CD4-positive, alpha-beta T cell (primary cell): ENCODE data around the gene CPED1. TPM values are rescaled to one million over a fixed set of nuclear protein-coding genes. Genes with fewer than 3 reads are reported as not detected.
"Not testable (repeated sequence)": the region's sequence is repeated elsewhere in the genome, so short reads cannot be mapped to it uniquely, and the experiment has no call there.

Source experiments
- ATAC-seq: fragments of 200-7000 bp; cut with Tn5 transposase; one replicate; pipeline ENCODE4 v1.10.0; 2022; ENCODE audit warnings: mild to moderate bottlenecking; ENCODE audit not compliant: poor library complexity
- CTCF ChIA-PET: fragments of 350-600 bp; sonication (Branson Sonifier 250); formaldehyde crosslinking; loops from one replicate; lab custom pipeline; 2021; ENCODE audit warnings: antibody characterized with exemption, inconsistent platforms; lab: Charles Lee
- POLR2A ChIA-PET: fragments of 350-600 bp; sonication (Branson Sonifier 250); formaldehyde crosslinking; loops from one replicate; lab custom pipeline; 2021; ENCODE audit warnings: antibody characterized with exemption, inconsistent platforms; lab: Charles Lee
- DNase-seq, 14 experiments: peaks; one replicate each; pipeline ENCODE4 v3.0.0-alpha.2; 2013 to 2020; ENCODE audit warnings: mixed read lengths in 2 of 14
- H3K27ac ChIP-seq, 2 donors: one replicate each; pipeline versions ENCODE4 v1.5.1 to v1.7.0; 2013; ENCODE audit warnings: low read length in 2 of 2, low read depth in 1 of 2, mild to moderate bottlenecking in 1 of 2
- H3K27me3 ChIP-seq, 2 experiments: 1 replicate in 1 of 2; 2 replicates in 1 of 2; pipeline versions ENCODE4 v1.6.1 to v1.7.0; 2013; ENCODE audit warnings: low read length in 2 of 2, control low read depth in 1 of 2, mild to moderate bottlenecking in 1 of 2, moderate library complexity in 1 of 2; ENCODE audit not compliant: insufficient read depth in 2 of 2, control insufficient read depth in 1 of 2
- H3K36me3 ChIP-seq: one replicate; pipeline ENCODE4 v1.6.1; 2013; ENCODE audit warnings: low read length, control low read depth; ENCODE audit not compliant: insufficient read depth
- H3K4me1 ChIP-seq: one replicate; pipeline ENCODE4 v1.6.1; 2013; ENCODE audit warnings: low read length, control low read depth; ENCODE audit not compliant: insufficient read depth
- H3K4me3 ChIP-seq: one replicate; pipeline ENCODE4 v1.5.1; 2013; ENCODE audit warnings: mild to moderate bottlenecking, low read length, moderate library complexity
- H3K9me3 ChIP-seq, 2 experiments: 1 replicate in 1 of 2; 2 replicates in 1 of 2; pipeline versions ENCODE4 v1.6.1 to v1.7.0; 2013; ENCODE audit warnings: low read length in 2 of 2, mild to moderate bottlenecking in 2 of 2, control low read depth in 1 of 2, moderate library complexity in 1 of 2; ENCODE audit not compliant: control insufficient read depth in 1 of 2, insufficient read depth in 1 of 2
- H3K27ac Mint-ChIP-seq: one replicate; pipeline ENCODE4 v1.8.0; 2020; ENCODE audit warnings: mixed read lengths
- H3K27me3 Mint-ChIP-seq: one replicate; pipeline ENCODE4 v1.8.0; 2021; ENCODE audit warnings: mixed read lengths
- H3K36me3 Mint-ChIP-seq: one replicate; pipeline ENCODE4 v1.8.0; 2021; ENCODE audit warnings: low read depth, mixed read lengths
- H3K4me1 Mint-ChIP-seq: one replicate; pipeline ENCODE4 v1.8.0; 2021; ENCODE audit warnings: low read depth, mixed read lengths
- H3K4me3 Mint-ChIP-seq: one replicate; pipeline ENCODE4 v1.8.0; 2020; ENCODE audit warnings: mild to moderate bottlenecking, mixed read lengths
- H3K9me3 Mint-ChIP-seq: one replicate; pipeline ENCODE4 v1.8.0; 2020; ENCODE audit warnings: mixed read lengths
- intact Hi-C, 2 experiments: fragments of 100-400 bp; cut with DNase I in 1 of 2; cut with micrococcal nuclease in 1 of 2; formaldehyde crosslinking; loops; one replicate each; pipeline versions ENCODE4 v1.15.1 to v1.9.0; 2023 to 2025; cut with DNase I, micrococcal nuclease
- total RNA-seq, 174 experiments: library from RNA in 2 of 174; stranded (reverse) in 2 of 174; gene quantifications; one replicate each; pipeline ENCODE4 v1.2.3 and lab custom pipeline; 2021 to 2026
- TF ChIP-seq, protein P1 (sequence below): fragments of 200-600 bp; IDR thresholded peaks from one replicate; pipeline ENCODE4 v1.8.0; 2022; ENCODE audit warnings: antibody characterized with exemption, mild to moderate bottlenecking

CPED1 gene
- total RNA-seq, 2 experiments from 2014 or later = 0.08 to 0.19 TPM

DNA sequence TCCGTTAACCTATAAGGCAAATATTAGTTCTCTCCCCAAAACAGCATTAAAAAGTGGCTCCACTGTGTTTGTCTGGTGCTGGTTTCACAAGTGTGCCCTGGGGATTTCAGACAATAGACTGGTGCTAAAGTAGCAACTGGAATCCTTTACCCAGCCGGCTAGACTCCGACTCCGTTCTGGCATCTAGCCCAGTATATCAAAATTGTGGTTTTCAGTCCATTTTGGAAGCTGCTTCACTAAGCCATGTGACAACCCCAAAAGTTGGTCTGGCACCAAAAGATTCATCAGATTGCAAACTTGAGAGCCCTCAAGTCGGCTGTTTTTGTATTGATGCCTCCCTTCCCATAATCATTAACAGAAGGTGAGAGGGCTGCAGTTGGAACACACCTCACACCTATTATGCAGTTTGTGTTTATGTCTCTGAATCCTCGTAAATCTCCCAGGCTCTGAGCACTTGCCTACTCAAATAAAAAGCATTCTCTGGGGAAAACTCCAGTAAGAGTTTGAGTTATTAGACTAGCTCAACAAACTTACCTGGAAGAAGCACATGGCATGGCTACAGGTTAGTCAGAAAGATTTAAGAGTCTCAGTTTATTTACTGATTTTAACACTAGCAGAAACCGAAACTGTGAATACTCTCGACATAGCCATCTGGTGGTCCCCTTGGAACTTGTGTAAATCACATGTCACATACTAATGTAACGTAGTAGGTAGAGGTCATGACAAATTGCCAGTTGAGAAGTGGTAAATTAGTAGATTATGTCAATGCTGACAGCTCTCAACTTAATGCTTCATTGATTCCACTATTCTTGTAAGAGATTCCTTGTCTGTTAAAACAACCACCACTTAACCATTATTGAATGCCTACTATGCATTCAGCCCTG is 325.5 kb downstream of the CPED1 start:
- ATAC-seq = no peak
- no peak overlapping the region for H3K4me3 Mint-ChIP-seq
- POLR2A ChIA-PET = no interaction called here

DNA sequence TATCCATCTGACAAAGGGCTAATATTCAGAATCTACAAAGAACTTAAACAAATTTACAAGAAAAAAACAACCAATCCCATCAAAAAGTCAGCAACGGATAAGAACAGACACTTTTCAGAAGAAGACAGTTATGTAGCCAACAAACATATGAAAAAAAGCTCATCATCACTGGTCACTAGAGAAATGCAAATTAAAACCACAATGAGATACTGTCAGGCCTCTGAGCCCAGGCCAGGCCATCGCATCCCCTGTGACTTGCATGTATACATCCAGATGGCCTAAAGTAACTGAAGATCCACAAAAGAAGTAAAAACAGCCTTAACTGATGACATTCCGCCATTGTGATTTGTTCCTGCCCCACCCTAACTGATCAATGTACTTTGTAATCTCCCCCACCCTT is 326.7 kb downstream of the CPED1 start:
- H3K9me3 Mint-ChIP-seq, H3K4me1 ChIP-seq, H3K9me3 ChIP-seq, CTCF ChIA-PET, H3K27ac Mint-ChIP-seq, H3K4me1 Mint-ChIP-seq, POLR2A ChIA-PET, H3K36me3 ChIP-seq, H3K27ac ChIP-seq, ATAC-seq, H3K27me3 Mint-ChIP-seq, H3K4me3 ChIP-seq, H3K27me3 ChIP-seq, H3K36me3 Mint-ChIP-seq, H3K4me3 Mint-ChIP-seq, DNase-seq, intact Hi-C loops: not testable (repeated sequence)

More for the DNA sequence above, 325.5 kb downstream of the CPED1 start:
- no peak overlapping the region for H3K27ac Mint-ChIP-seq
- Histone ChIP-seq H3K9me3 (no peaks in the 10 kb centered on the region), H3K36me3 (no peaks in the 10 kb centered on the region), H3K27ac (no peak overlapping the region), H3K4me3 (no peak overlapping the region), H3K27me3 (no peaks in the 10 kb centered on the region), H3K4me1 (no peaks in the 10 kb centered on the region)
- no peaks in the 10 kb centered on the region for H3K9me3 Mint-ChIP-seq
- intact Hi-C loops = no loop called here
- no peaks in the 10 kb centered on the region for H3K4me1 Mint-ChIP-seq
- peaks cover 6% of the 10 kb centered on the region for H3K27me3 Mint-ChIP-seq
- H3K36me3 Mint-ChIP-seq = no peaks in the 10 kb centered on the region
- CTCF ChIA-PET = interaction anchor here (0.7 kb wide), 1 partner anchor 10 kb away, joined by 3 read pairs; no protein-coding TSS in a partner anchor
- TF ChIP-seq, protein P1, sequence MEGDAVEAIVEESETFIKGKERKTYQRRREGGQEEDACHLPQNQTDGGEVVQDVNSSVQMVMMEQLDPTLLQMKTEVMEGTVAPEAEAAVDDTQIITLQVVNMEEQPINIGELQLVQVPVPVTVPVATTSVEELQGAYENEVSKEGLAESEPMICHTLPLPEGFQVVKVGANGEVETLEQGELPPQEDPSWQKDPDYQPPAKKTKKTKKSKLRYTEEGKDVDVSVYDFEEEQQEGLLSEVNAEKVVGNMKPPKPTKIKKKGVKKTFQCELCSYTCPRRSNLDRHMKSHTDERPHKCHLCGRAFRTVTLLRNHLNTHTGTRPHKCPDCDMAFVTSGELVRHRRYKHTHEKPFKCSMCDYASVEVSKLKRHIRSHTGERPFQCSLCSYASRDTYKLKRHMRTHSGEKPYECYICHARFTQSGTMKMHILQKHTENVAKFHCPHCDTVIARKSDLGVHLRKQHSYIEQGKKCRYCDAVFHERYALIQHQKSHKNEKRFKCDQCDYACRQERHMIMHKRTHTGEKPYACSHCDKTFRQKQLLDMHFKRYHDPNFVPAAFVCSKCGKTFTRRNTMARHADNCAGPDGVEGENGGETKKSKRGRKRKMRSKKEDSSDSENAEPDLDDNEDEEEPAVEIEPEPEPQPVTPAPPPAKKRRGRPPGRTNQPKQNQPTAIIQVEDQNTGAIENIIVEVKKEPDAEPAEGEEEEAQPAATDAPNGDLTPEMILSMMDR = no peak
- DNase-seq = no peak

- Mint-ChIP-seq H3K9me3 (no peaks in the 10 kb centered on the region), H3K27me3 (peaks cover 28% of the 10 kb centered on the region), H3K27ac (no peak overlapping the region), H3K36me3 (no peaks in the 10 kb centered on the region), H3K4me3 (no peak overlapping the region), H3K4me1 (no peaks in the 10 kb centered on the region)
- no peaks in the 10 kb centered on the region for H3K9me3 ChIP-seq
- H3K4me3 ChIP-seq = no peak overlapping the region
- CTCF ChIA-PET = no interaction called here
- TF ChIP-seq, protein P1 = no peak
- POLR2A ChIA-PET = no interaction called here
- DNase-seq (no peak), ATAC-seq (no peak)
- intact Hi-C loops = no loop called here
- H3K36me3 ChIP-seq = no peaks in the 10 kb centered on the region
- no peak overlapping the region for H3K27ac ChIP-seq
- no peaks in the 10 kb centered on the region for H3K4me1 ChIP-seq
- peaks cover 5% of the 10 kb centered on the region in 2 experiments for H3K27me3 ChIP-seq
Observed at GRCh38 chr7:121322460-121322859, 333.9 kb downstream of the CPED1 start.
